Measurements from ENCODE around the gene PRMT1.
A peak's percentile ranks its signal among the peaks of the same experiment; 100 is the strongest.
"Not testable (repeated sequence)": the region's sequence is repeated elsewhere in the genome, so short reads cannot be mapped to it uniquely, and the experiment has no call there.

PRMT1 gene

GRCh38 chr19:49689133-49690078, 12.3 kb downstream of the PRMT1 start, which contains the start of gene ADM5:
TSS of gene ADM5 (plus strand) at chr19:49689594. CDS start at chr19:49689838, 244 bp downstream.
- DNase-seq (ENCODE audit: low read depth) = peak; percentile 28

GRCh38 chr19:49690079-49690655, 13.1 kb downstream of the PRMT1 start:
- peak; percentile 24 for DNase-seq (ENCODE audit: low read depth)

DNA sequence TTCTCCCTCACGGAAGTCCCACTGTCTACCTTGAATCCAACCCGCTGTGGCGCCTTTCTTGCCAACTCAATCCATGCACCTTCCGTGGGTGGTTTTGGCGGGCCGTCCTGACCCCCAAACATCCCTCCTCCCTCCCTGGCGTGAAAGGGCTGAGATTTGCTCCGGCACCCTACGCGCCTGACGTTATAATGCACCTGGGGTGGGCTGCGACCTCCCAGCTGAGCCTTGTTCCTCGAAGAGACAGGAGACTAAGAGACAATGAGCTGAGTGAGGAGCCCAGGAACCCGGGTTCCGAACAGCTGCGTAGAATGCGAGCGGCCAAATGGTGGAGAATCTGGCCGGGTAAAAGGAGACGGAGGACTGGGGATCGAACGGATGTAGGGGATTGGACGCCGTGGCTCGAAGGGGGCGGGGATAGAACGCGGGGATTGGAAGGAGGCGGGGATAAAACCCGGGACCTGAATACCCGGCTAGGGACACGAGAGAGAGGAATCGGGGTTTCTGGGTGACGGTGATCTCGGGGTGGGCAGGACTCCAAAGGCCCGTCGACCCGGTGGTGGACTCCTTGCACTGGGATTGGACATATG, 13.7 kb downstream of the PRMT1 start, which contains the start of gene CPT1C:
Gene CPT1C (plus strand): TSS at position 461 of the 587 bp plus-strand sequence. CDS start 1,137 bp downstream, outside the sequence.
- peak; percentile 90 for DNase-seq (ENCODE audit: low read depth)

DNA sequence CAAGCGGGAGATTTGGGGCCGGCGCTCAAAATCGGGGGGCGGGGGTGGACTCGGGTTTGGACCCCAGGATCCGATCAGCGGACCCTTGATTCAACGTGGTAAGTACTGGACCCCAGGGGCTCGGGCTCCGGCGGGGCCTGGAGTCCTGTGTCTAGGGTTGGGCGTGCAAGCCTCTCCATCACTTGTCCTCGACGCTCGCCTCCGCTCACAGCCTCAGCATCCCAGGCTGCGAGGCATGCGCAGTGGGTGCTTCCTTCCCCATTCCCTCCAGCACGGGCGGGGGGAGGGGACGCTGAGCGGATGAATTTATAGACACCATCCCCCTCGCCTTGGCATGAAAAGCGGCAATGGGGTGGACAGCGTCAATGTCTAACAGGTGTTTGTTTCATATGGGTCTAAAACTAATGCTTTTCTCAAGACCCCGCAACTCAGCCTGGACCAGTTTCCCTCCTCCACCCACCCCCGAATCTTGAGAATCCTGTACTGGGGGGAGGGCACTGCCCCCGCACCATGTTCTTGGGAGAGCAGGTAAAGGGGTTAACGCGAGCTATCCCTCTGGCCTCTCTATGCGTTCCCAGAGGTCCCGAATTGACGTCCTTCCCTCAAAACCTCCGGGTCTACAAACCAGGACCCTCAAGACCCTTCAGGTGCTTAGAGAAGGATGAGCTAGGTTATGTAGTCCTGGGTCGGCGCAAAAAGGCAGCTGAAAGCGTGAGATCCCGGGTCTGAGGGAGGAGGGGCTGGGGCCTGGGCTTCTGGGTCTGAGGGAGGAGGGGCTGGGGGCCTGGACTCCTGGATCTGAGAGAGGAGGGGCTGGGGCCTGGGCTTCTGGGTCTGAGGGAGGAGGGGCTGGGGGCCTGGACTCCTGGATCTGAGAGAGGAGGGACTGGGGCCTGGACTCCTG, 14.4 kb downstream of the PRMT1 start:
- peak; percentile 85 for DNase-seq (ENCODE audit: low read depth)

DNA sequence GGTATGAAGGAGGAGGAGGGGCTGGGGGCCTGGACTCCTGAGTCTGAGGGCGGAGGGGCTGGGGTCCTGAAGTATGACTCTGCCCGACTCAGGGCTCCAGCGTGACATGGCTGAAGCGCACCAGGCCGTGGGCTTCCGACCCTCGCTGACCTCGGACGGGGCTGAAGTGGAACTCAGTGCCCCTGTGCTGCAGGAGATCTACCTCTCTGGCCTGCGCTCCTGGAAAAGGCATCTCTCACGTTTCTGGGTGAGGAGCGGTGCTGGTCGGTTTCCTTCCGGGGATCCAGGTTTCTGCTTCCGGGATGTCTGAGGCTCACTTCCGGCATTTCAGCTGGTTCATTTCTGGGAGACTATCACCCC, 15.1 kb downstream of the PRMT1 start:
- no peak for DNase-seq (ENCODE audit: low read depth)

GRCh38 chr19:49696115-49696514, 19.0 kb downstream of the PRMT1 start:
- DNase-seq (ENCODE audit: low read depth) = no peak

GRCh38 chr19:49696865-49697264, 19.8 kb downstream of the PRMT1 start:
- DNase-seq (ENCODE audit: low read depth) = no peak

DNA sequence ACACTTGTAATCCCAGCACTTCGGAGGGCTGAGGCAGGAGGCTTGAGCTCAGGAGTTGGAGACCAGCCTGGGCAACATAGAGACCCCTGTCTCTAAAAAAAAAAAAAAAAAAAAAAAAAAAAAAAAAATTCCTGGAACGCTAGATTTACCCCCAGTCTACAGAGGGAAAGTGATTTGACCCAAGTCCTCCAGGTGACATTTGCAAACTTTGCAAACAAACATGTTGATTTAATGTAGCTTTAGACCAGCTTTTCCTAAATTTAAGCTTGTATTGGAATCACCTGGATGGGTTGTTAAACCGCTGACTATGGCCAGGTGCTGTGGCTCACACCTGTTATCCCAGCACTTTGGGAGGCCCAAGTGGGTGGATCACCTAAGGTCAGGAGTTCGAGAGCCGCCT, 22.3 kb downstream of the PRMT1 start:
- no peak for DNase-seq (ENCODE audit: low read depth)

GRCh38 chr19:49700563-49700962, 23.5 kb downstream of the PRMT1 start:
- no peak for DNase-seq (ENCODE audit: low read depth)

GRCh38 chr19:49701271-49701786, 24.3 kb downstream of the PRMT1 start:
- DNase-seq (ENCODE audit: low read depth) = no peak

- no peak for DNase-seq (ENCODE audit: low read depth)
Measured at GRCh38 chr19:49704888-49705642, 28.0 kb downstream of the PRMT1 start.

- DNase-seq (ENCODE audit: low read depth) = no peak
Measured at GRCh38 chr19:49705919-49706318, 28.8 kb downstream of the PRMT1 start.

GRCh38 chr19:49710372-49710951, 33.4 kb downstream of the PRMT1 start:
- peak; percentile 81 for DNase-seq (ENCODE audit: low read depth)

GRCh38 chr19:49712397-49712859, 35.4 kb downstream of the PRMT1 start:
- peak; percentile 95 for DNase-seq (ENCODE audit: low read depth)

GRCh38 chr19:49713236-49713845, 36.3 kb downstream of the PRMT1 start:
- DNase-seq (ENCODE audit: low read depth) = peak; percentile 19

- DNase-seq (ENCODE audit: low read depth) = peak; percentile 7
Measured at GRCh38 chr19:49716154-49716553, 39.1 kb downstream of the PRMT1 start.

GRCh38 chr19:49718511-49718910, 41.4 kb downstream of the PRMT1 start:
- DNase-seq (ENCODE audit: low read depth) = peak; percentile 46

DNA sequence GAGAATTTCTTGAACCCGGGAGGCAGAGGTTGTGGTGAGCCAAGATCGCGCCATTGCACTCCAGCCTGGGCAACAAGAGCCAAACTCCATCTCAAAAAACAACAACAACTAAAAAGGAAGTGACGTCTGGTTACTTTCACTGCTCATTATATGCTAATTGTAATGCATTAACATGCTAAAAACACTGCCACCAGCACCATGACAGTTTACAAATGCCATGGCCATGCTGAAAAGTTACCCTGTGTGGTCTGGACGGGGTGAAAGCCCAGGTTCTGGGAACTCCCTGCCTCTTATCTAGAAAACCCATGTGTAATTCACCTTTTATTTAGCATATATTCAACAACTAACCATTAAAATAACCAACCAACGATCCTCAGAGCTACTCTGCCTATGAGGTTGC, 41.9 kb downstream of the PRMT1 start:
- DNase-seq (ENCODE audit: low read depth) = no peak

- not testable (repeated sequence) for DNase-seq (ENCODE audit: low read depth)
Measured at GRCh38 chr19:49719420-49719819, 42.3 kb downstream of the PRMT1 start.

Data from EH (cell line).